ENCODE data around the gene NCKAP5.

Gene NCKAP5

DNA sequence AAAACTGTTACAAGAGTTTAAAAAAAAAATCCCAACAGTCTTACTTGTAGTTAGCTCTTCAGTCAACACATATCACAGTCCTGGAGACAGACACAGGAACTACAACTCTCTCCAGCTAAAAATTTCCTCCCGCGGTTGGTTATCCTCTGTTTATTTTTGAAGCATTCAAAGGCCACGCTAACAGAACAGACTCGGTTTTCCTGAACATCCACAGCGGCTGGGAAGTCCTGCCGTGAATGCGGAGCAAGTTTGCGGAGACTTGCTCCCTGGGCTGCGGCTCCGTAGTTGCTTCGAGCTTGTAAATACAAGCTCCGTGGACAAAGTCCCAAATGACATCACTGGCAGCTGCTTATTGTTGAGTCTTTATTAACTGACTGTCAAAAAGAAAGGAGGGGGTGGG lies at the start of gene NCKAP5:
Gene NCKAP5 (minus strand): TSS at position 292 of the 400 bp plus-strand sequence. CDS start 50,937 bp downstream, outside the sequence.
- DNase-seq: no peak

GRCh38 chr2:133609664-133610063 lies 41.4 kb upstream of the NCKAP5 start:
- DNase-seq: no peak

- no peak for DNase-seq
Observed at GRCh38 chr2:133608291-133608690, 40.0 kb upstream of the NCKAP5 start.

GRCh38 chr2:133607679-133608078 lies 39.4 kb upstream of the NCKAP5 start:
- no peak for DNase-seq

DNA sequence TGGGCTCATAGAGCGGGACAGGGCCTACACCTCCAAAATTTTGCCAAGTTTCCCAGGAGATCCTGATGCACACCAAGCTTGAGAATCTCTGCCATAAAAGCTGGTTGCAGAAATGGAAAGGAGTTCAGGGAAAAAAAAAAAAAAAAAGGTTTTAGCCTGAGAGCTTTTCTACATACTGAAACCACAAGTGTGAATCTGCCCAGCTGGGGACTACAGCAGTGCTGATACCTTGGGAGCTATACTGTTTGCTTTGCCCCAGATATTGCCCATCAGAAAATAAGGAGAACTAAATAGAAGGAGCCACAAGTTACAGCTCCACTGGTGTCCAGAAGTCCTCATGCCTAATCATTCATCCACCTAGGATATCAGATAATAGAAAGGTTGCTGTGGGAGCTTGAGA lies 38.4 kb upstream of the NCKAP5 start:
- DNase-seq: no peak

GRCh38 chr2:133605766-133606137 lies 37.5 kb upstream of the NCKAP5 start:
- DNase-seq: no peak

DNA sequence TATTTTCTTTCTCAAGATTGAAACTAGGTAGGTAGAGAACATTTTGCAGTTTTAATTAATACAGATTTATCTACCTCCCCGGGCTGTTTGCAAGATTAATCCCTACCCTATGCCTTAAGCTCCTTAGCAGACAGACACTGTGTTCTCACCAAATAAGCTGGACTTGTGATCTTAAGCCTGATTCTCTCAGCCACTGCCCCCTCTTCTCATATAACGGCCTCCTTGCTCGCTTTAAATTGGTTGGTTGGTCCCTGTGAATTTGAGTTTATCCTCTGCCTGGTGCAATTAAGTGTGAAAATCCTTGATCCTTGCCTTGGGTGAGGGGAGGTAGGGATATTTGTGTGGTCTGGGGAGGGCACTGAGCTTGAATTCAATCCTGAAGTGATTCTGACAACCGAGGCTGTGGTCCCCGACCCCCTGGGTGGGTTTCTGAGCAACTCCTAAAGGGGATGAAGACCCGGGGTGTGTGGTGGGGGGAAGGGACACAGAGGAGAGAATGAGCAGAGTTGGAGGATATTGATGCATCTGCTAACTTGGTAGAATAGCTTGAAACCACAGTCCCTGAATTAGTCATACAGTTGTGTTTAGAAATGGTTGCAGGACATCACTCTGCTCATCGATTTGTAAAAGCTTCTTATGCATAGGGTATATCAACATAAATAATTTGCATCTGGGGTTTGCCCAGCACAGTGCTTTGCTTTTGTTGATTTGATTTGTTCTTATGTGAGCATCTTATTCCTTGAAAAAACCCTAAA lies 36.9 kb upstream of the NCKAP5 start:
- DNase-seq: no peak

DNA sequence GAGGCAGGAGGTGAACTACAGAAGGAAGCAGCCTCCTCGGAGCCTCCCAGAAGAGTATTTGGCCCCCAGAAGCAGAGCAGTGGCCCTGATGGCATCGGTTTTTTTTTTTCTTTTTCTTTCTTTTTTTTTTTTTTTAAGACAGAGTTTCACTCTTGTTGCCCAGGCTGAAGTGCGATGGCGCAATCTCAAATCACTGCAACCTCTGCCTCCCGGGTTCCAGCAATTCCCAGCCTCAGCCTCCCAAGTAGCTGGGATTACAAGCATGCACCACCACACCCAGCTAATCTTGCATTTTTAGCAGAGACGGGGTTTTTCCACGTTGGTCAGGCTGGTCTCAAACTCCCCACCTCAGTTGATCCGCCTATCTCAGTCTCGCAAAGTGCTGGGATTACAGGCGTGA lies 34.8 kb upstream of the NCKAP5 start:
- DNase-seq: no peak

DNA sequence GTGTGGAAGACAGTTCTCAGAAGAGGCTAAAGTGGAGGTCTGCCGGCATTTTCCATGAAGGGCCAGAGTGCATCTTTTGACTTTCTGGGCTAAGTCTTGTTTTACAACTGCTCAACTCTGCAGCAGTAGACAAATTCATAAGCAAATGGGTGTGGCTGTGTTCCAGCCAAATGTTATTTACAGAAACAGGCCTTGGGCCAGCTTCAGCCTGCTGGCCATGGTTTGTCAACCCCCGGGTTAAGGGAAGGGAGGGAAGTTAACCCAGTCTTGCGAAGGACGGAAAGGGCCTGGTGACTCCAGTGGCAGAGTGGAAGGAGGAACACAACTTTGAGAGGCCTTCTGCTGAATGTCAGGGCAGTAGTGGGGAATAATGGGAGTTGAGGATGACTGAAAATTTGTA lies 34.3 kb upstream of the NCKAP5 start:
- no peak for DNase-seq

DNA sequence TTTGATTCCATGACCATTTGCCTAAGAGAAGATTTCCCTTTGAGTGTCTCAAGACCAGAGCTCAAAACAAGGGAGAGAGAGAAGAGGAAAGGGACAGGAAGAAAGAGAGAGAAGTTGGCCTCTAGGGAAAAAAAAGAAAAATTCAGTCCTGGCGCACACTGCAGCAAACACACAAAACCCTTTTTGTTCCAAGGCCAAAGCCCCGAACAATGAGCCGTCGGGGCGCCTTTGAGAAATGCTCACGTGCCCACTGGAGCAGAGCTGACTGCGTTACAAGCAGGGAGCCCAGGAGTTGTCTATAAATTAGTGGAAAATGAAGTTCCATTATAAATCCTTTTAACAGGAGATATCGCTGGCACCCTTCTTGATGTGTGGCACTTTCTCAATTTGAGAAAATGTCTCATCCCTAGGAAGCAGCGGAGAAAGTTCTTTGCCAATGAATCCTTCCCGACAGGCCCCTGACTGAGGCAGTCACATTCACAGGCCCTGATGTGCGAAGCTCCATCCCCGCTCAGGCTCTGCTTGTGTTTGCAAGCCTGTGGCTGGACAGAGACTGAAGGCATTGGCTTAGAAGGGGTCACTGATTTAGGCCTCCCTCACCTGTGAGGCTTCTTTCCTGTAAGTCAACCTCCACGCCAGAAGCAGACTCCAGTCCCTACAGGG lies 32.1 kb upstream of the NCKAP5 start:
- no peak for DNase-seq

DNA sequence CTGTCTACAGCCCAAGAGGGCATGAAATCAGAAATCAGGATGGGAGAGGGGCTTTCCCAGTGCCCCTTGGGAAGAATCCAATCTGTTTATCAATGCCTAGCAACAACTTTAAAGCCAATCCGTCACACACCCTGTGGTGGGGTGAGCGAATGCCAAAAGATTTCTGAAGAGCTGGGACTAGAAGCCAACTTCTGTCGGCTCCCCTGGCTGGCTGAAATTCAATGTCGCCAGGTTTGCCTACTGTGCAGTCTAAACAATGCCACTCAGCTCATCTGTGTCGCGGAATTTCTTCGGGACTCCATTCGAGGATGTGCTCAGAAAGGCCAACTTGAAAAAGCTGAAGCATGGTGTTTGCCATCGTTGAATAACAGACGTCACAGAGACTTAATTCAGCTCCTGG lies 31.5 kb upstream of the NCKAP5 start:
- DNase-seq: no peak

DNA sequence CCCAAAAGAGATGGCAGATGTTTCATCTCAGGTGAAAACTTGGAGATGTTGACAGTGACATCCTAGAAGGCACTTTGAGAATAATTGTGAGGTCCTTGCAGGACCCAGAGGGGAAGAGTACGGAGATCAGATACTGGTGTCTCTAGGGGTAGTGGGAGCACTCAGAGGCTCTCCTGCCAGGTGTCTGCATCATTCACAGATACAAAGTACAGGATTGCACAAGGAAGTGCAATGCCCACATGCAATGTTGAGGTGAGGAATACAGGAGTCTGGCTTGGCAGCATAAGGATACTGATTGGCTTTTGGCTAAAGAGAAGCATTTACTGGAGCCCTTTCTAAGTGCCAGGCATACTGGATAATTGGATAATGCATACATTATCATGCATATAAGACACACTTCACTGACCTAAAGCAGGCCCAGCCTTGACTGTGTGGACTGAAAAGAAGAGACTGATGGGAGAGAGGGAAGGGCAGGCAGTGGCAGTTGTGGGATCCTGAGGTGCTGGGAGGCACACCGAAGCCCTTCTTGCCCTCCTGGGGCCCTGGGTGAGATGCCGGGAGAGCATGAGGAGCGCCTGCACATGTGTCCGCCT lies 31.0 kb upstream of the NCKAP5 start:
- DNase-seq: no peak

DNA sequence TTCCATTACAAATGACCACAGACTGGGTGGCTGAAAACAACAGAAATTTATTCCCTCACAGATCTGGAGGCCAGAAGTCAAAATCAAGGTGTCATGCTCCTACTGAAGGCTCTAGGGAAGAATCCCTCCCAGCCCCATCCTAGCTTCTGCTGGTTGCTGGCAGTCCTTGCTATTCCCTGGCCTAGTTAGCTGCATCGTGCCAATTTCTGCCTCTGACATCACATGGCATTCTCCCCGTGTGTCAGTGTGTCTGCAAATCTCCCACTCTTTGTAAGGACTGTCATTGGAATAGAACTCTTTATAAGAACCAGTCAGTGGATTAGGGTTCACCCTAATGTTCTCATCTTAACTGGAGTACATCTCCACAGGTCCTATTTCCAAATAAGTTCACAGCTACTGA lies 30.5 kb upstream of the NCKAP5 start:
- no peak for DNase-seq

DNA sequence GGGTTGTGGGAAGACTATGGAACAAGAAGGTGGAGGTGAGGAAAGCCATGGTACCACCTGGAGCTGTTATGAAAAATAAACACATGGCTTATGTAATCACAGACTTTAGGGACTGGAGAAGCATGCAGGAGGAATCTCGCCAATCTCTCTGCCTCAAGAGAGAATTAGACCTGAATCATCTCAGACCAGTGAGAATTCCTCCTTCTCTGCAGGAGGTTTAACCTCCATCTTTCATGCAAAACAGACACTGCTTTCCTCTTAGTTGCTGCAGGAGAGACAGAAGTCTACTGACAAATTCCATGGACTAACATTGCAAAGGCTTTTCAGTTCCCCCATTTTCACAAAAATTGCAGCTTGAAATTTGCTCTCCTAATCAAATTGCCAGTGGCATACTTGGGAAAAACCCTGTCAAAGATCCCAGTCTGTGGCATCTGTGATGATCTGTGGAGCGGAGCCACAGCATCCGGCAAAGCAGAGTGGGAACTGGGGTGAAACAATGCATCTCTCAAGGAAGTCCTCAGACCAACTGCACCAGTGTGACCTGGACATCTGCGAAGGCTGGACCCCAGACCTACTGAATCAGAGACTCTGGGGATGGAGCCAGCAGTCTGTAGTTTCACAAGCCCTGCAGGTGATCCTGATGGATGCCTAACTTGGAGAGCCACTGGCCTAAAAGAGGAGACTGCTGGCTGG lies 28.6 kb upstream of the NCKAP5 start:
- DNase-seq: no peak

- no peak for DNase-seq
Observed at GRCh38 chr2:133591164-133591563, 22.9 kb upstream of the NCKAP5 start.

GRCh38 chr2:133589456-133589855 lies 21.2 kb upstream of the NCKAP5 start:
- no peak for DNase-seq

GRCh38 chr2:133588144-133588543 lies 19.9 kb upstream of the NCKAP5 start:
- no peak for DNase-seq

- DNase-seq: no peak
Observed at GRCh38 chr2:133586978-133587377, 18.7 kb upstream of the NCKAP5 start.

GRCh38 chr2:133581010-133581760 lies 12.9 kb upstream of the NCKAP5 start:
- DNase-seq: no peak

DNA sequence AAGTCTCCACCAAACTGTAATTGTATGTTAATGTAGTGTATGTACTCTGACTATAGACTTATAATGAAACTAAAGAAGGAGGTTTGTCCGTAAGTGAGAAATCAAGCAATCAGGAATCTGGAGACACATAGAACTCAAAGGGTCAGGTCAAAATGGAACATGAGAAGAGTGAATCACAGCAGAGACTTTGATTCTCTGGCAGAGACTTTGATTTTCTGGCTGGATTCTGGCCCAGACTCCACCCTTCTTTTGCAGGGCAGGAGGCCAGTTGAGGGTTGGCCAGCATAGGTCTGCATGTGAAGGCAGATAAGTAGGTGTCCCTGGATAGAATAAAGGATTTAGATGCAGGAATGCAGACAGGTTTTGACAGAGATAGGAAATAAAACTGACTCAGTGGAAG lies 11.0 kb upstream of the NCKAP5 start:
- DNase-seq: no peak

DNA sequence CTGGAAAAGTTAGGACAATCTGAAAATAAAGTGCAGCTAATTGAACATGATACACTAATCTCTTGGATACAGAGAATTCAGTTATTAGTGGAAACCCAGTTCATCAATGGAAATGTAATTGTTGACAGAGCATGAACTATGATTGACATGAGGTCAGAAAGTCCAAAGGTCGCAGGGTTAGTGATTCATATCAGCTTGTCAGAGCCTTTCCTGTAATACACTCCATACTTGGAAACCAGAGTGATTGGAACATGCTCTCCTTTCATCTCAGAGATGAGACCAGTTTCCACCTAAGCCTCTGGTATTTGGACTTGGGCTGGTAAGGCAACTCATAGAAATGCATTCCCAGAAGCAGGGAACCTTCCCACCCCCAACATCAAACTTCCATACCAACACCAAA lies 8.5 kb upstream of the NCKAP5 start:
- DNase-seq: no peak

DNA sequence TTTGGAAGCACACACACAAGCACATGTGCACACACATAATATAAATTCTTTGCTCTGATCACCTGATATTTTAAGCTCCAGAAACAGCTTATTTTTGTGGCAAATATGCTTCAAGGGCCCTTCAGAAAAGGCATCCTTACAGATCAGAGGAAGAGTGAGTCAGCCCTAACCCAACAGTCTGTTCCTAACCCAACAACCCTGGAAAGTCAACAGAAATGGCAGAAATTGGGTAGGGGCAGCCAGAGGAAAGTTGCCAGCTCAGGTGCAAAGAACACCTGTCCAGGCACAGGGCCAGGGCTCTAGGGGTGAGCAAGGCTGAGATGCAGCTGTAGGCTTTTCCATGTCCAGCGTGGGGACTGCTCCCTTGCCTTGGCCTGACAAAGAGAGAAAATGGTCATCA lies 6.4 kb upstream of the NCKAP5 start:
- DNase-seq: no peak

GRCh38 chr2:133574186-133574585 lies 5.9 kb upstream of the NCKAP5 start:
- no peak for DNase-seq
